OCI-LY1 (cell line): ENCODE measurements around the gene OR8J3.

ENCODE experiments used
- H2AFZ ChIP-seq: fragments of 200-600 bp; sonication (generic), shearing (Covaris generic); 2 replicates; pipeline ENCODE4 v1.6.0; 2014; ENCODE audit warnings: antibody characterized with exemption, mild to moderate bottlenecking, low read length
- H3F3A ChIP-seq: fragments of 200-600 bp; sonication (generic), shearing (Covaris generic); 2 replicates; pipeline ENCODE4 v1.6.0; 2014; ENCODE audit warnings: mild to moderate bottlenecking, antibody characterized with exemption, low read length, moderate library complexity; ENCODE audit not compliant: insufficient read depth
- H3K27ac ChIP-seq: fragments of 200-600 bp; sonication (generic); 2 replicates; pipeline ENCODE4 v1.5.1; 2014; ENCODE audit warnings: low read length, mixed run types, mild to moderate bottlenecking, low read depth; ENCODE audit not compliant: poor library complexity, severe bottlenecking
- H3K27me3 ChIP-seq: fragments of 200-600 bp; sonication (generic); 2 replicates; pipeline ENCODE4 v1.6.0; 2014; ENCODE audit warnings: antibody characterized with exemption, mild to moderate bottlenecking, low read length, moderate library complexity; ENCODE audit not compliant: insufficient read depth
- H3K36me3 ChIP-seq: fragments of 200-600 bp; sonication (generic); 2 replicates; pipeline ENCODE4 v1.6.1; 2014; ENCODE audit warnings: mild to moderate bottlenecking, antibody characterized with exemption, low read length, moderate library complexity, mixed read lengths; ENCODE audit not compliant: insufficient read depth
- H3K4me1 ChIP-seq: fragments of 200-600 bp; sonication (generic); 2 replicates; pipeline ENCODE4 v1.5.1; 2014; ENCODE audit warnings: mild to moderate bottlenecking, low read length, moderate library complexity; ENCODE audit not compliant: insufficient read depth, severe bottlenecking
- H3K4me2 ChIP-seq: fragments of 200-600 bp; sonication (generic), shearing (Covaris generic); 2 replicates; pipeline ENCODE4 v1.6.1; 2014; ENCODE audit warnings: low read length
- H3K4me3 ChIP-seq: fragments of 200-600 bp; sonication (generic); 2 replicates; pipeline ENCODE4 v1.5.1; 2014; ENCODE audit warnings: low read length, low read depth, mild to moderate bottlenecking, mixed read lengths; ENCODE audit not compliant: poor library complexity, severe bottlenecking
- H3K79me2 ChIP-seq: fragments of 200-600 bp; shearing (Covaris generic); 2 replicates; pipeline ENCODE4 v1.6.1; 2016; ENCODE audit warnings: mixed run types, low read length, mixed read lengths; ENCODE audit not compliant: insufficient read depth
- H3K9ac ChIP-seq: fragments of 200-600 bp; sonication (generic), shearing (Covaris generic); 2 replicates; pipeline ENCODE4 v1.6.1; 2014; ENCODE audit warnings: mild to moderate bottlenecking, low read length, mixed read lengths
- H3K9me2 ChIP-seq: fragments of 200-600 bp; sonication (generic), shearing (Covaris generic); 2 replicates; pipeline ENCODE4 v1.6.1; 2014; ENCODE audit warnings: low read depth, mild to moderate bottlenecking, low read length, mixed read lengths
- H3K9me3 ChIP-seq: fragments of 200-600 bp; shearing (Covaris generic); 2 replicates; pipeline ENCODE4 v1.6.1; 2014; ENCODE audit warnings: low read length, mixed read lengths
- H4K20me1 ChIP-seq: fragments of 200-600 bp; sonication (generic), shearing (Covaris generic); 2 replicates; pipeline ENCODE4 v1.6.0; 2016; ENCODE audit warnings: mild to moderate bottlenecking, low read length; ENCODE audit not compliant: insufficient read depth
- EZH2 ChIP-seq: fragments of 200-600 bp; sonication (generic), shearing (Covaris generic); IDR thresholded peaks from 2 replicates; pipeline ENCODE4 v1.8.0; 2017; ENCODE audit warnings: borderline replicate concordance, mixed run types, mild to moderate bottlenecking, antibody characterized with exemption, low read length, moderate library complexity, mixed read lengths
- TF ChIP-seq, protein P1 (sequence below): fragments of 200-600 bp; sonication (generic), shearing (Covaris generic); IDR thresholded peaks from 2 replicates; pipeline ENCODE4 v1.5.1; 2017; ENCODE audit warnings: mild to moderate bottlenecking, antibody characterized with exemption, low read length, moderate library complexity, mixed read lengths

OR8J3 gene, protein sequence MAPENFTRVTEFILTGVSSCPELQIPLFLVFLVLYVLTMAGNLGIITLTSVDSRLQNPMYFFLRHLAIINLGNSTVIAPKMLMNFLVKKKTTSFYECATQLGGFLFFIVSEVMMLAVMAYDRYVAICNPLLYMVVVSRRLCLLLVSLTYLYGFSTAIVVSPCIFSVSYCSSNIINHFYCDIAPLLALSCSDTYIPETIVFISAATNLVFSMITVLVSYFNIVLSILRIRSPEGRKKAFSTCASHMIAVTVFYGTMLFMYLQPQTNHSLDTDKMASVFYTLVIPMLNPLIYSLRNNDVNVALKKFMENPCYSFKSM

DNA sequence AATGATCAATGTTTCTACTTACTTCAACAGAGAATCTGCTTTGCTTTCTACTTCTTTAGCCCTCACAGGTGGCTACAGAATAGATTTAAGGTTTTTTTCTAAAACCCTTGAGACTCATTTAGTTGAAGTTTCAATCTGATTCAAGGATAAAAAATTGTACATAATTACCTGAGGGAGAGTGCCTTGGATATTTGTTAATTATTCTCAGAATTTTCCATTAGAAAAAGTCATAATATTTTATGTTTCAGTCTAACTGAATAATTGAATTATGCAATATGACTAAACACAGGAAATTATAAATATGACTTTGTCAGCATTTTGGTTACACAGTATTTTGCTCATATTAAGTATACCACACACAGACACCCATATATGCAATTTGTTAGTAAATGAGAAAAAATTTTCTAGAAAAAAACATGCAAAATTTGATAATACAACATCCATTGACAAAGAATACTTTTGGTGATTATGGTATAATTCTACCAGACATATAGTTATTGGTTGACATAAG is at the start of gene OR8J3:
Gene OR8J3, minus strand, starts transcription at position 51 of the 511 bp plus-strand sequence. CDS start 2,483 bp downstream, outside the sequence.
- Histone ChIP-seq H3K79me2 (no peaks in the 10 kb centered on the region), H3K27me3 (no peaks in the 10 kb centered on the region), H3K27ac (no peak within 1 kb of the TSS), H4K20me1 (no peaks in the 10 kb centered on the region), H3K9ac (no peak within 1 kb of the TSS), H3K9me2 (no peaks in the 10 kb centered on the region), H3K36me3 (no peaks in the 10 kb centered on the region), H3K4me2 (no peak within 1 kb of the TSS), H2AFZ (no peak within 1 kb of the TSS), H3F3A (no peaks in the 10 kb centered on the region), H3K4me3 (no peak within 1 kb of the TSS), H3K4me1 (no peaks in the 10 kb centered on the region), H3K9me3 (no peaks in the 10 kb centered on the region)
- no peak for TF ChIP-seq EZH2
- TF ChIP-seq, protein P1, sequence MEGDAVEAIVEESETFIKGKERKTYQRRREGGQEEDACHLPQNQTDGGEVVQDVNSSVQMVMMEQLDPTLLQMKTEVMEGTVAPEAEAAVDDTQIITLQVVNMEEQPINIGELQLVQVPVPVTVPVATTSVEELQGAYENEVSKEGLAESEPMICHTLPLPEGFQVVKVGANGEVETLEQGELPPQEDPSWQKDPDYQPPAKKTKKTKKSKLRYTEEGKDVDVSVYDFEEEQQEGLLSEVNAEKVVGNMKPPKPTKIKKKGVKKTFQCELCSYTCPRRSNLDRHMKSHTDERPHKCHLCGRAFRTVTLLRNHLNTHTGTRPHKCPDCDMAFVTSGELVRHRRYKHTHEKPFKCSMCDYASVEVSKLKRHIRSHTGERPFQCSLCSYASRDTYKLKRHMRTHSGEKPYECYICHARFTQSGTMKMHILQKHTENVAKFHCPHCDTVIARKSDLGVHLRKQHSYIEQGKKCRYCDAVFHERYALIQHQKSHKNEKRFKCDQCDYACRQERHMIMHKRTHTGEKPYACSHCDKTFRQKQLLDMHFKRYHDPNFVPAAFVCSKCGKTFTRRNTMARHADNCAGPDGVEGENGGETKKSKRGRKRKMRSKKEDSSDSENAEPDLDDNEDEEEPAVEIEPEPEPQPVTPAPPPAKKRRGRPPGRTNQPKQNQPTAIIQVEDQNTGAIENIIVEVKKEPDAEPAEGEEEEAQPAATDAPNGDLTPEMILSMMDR: no peak

DNA sequence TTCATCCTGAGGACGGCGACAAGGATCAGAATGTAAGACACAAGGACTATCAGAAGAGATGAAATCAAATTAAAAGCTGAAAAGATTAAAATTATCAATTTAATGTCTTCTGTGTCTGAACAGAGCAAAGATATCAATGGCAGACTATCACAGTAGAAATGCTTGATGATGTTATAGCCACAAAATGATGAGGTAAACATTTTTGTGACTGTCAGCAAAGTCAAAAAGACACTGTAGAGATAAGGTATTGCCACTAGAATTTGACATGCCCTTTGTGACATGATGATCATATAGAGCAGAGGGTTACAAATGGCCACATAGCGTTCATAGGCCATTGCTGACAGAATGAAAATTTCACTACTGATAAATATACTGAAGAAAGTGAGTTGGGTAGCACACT is 48.6 kb upstream of the OR8J3 start:
- Histone ChIP-seq H3K4me2 (no peak overlapping the region), H3K9me3 (no peaks in the 10 kb centered on the region), H4K20me1 (no peaks in the 10 kb centered on the region), H3K27ac (no peak overlapping the region), H3K9me2 (no peaks in the 10 kb centered on the region), H3K79me2 (no peaks in the 10 kb centered on the region), H3F3A (no peaks in the 10 kb centered on the region), H3K4me1 (no peaks in the 10 kb centered on the region), H3K4me3 (no peak overlapping the region), H3K36me3 (no peaks in the 10 kb centered on the region), H3K27me3 (no peaks in the 10 kb centered on the region), H3K9ac (no peak overlapping the region), H2AFZ (no peak overlapping the region)
- TF ChIP-seq EZH2: no peak
- TF ChIP-seq, protein P1: no peak

DNA sequence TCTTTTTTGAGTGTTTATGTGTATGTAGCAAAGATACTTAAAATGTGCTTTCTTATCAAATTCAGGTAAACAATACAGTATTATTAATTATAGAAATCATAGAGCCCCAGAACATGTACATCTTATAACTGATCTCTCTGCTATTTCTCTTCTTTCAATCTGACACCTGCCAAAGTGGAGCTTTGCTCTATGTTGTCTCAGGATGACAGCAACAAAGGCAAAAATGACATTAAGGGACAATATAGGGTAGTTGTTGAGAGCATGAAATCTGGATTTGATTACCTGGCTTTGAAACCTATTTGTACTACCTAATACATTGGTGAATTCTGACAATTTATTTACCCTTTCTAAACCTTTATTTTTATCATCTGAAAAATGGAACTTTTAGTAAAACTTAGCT is 43.5 kb upstream of the OR8J3 start:
- Histone ChIP-seq H3K9me3 (peaks cover 4% of the 10 kb centered on the region; the same call in 1 of the 2 replicates), H3K9ac (no peak overlapping the region), H3K4me2 (no peak overlapping the region), H3K27me3 (no peaks in the 10 kb centered on the region), H4K20me1 (no peaks in the 10 kb centered on the region), H3F3A (no peaks in the 10 kb centered on the region), H3K4me1 (no peaks in the 10 kb centered on the region), H3K27ac (no peak overlapping the region), H3K79me2 (no peaks in the 10 kb centered on the region), H3K9me2 (no peaks in the 10 kb centered on the region), H3K36me3 (no peaks in the 10 kb centered on the region), H3K4me3 (no peak overlapping the region), H2AFZ (no peak overlapping the region)
- TF ChIP-seq EZH2: no peak
- TF ChIP-seq, protein P1: no peak
